Hematopoietic multipotent progenitor cell treated with erythropoietin and hydrocortisone succinate and interleukin-3 and kit ligand, for 15 days (in vitro differentiated cells): ENCODE measurements around the gene ASAP3.
A peak's percentile ranks its signal among the peaks of the same experiment; 100 is the strongest.

Source experiments
- DNase-seq: peaks from one replicate; pipeline ENCODE4 v3.0.0-alpha.2; 2015; ENCODE audit warnings: low spot score

The ASAP3 gene

GRCh38 chr1:23422941-23423340 lies 61.0 kb downstream of the ASAP3 start:
- DNase-seq = no peak

GRCh38 chr1:23422241-23422877 lies 61.6 kb downstream of the ASAP3 start:
- peak; percentile 62 for DNase-seq

GRCh38 chr1:23421753-23422240 lies 62.2 kb downstream of the ASAP3 start:
- DNase-seq = no peak

GRCh38 chr1:23421343-23421742 lies 62.6 kb downstream of the ASAP3 start:
- no peak for DNase-seq

GRCh38 chr1:23420778-23421177 lies 63.2 kb downstream of the ASAP3 start:
- DNase-seq = no peak

- DNase-seq = no peak
Observed at GRCh38 chr1:23419180-23419579, 64.8 kb downstream of the ASAP3 start.

GRCh38 chr1:23417570-23417969 lies 66.4 kb downstream of the ASAP3 start:
- peak; percentile 36 for DNase-seq

- DNase-seq = no peak
Observed at GRCh38 chr1:23416964-23417363, 67.0 kb downstream of the ASAP3 start.

- DNase-seq = no peak
Observed at GRCh38 chr1:23408797-23409290, 75.1 kb downstream of the ASAP3 start.

GRCh38 chr1:23407016-23407630 lies 76.9 kb downstream of the ASAP3 start:
- no peak for DNase-seq

- DNase-seq = no peak
Observed at GRCh38 chr1:23405946-23406345, 78.0 kb downstream of the ASAP3 start.

- DNase-seq = peak; percentile 88
Observed at GRCh38 chr1:23403735-23404486, 80.1 kb downstream of the ASAP3 start.

- no peak for DNase-seq
Observed at GRCh38 chr1:23403355-23403734, 80.6 kb downstream of the ASAP3 start.

GRCh38 chr1:23403038-23403336 lies 81.0 kb downstream of the ASAP3 start:
- no peak for DNase-seq

GRCh38 chr1:23402286-23403037 lies 81.5 kb downstream of the ASAP3 start:
- DNase-seq = no peak

- no peak for DNase-seq
Observed at GRCh38 chr1:23401313-23401712, 82.7 kb downstream of the ASAP3 start.

- DNase-seq = no peak
Observed at GRCh38 chr1:23400324-23401114, 83.5 kb downstream of the ASAP3 start.

- DNase-seq = no peak
Observed at GRCh38 chr1:23399229-23399628, 84.8 kb downstream of the ASAP3 start.

- no peak for DNase-seq
Observed at GRCh38 chr1:23397908-23398307, 86.1 kb downstream of the ASAP3 start.

- DNase-seq = no peak
Observed at GRCh38 chr1:23396380-23396779, 87.6 kb downstream of the ASAP3 start.

- no peak for DNase-seq
Observed at GRCh38 chr1:23395849-23396248, 88.1 kb downstream of the ASAP3 start.
